ENCODE data around the gene ETFB. TPM values are rescaled to one million over a fixed set of nuclear protein-coding genes. Genes with fewer than 3 reads are reported as not detected.

The ETFB gene
- total RNA-seq, 1 experiment from 2014 or later = 114 TPM

DNA sequence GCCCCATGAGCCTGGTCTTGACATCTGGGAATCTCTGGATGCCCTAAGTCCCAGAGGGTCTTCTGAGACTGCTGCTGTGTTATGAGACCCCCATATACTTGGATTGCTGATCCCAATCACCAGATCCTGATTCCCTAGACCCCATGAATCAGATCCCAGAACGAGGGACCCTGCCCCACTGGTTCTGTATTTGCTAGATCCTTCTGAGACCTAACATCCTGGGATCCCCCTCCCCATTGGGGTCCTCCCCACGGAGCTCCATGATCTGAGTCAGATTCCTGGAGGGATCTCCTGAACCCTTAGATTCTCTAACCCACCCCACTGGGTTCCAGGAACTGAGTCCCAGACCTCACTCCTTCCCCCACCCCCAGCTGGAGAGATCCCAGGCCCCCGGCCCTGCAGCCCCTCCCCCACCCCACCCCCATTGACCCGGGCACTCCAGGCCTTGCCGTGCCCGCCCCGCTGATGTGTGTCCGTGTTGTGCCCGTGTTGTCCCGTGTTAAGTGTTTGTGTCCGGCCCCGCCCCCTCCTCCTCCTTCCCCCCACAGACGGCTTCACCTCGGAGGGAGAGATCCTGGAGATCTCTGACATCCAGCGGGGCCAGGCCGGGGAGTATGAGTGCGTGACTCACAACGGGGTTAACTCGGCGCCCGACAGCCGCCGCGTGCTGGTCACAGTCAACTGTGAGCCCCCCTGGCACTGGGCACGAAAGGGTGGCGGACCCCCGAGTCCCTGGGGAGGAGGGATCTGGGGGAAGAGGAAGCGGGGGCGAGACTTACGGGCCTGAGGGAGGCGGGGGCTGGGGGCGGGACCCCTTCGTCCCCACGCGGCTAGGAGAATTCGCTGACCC is 39.7 kb downstream of the ETFB start:
- H3K4me1 Mint-ChIP-seq (ENCODE audit: insufficient read depth, unreplicated experiment) = no peaks in the 10 kb centered on the region
- BruUV-seq (replicated peaks) = no TSS peak
- ChIA-PET CTCF (interaction anchor here (1.5 kb wide), 1 partner anchor 12 kb away, joined by 3 read pairs; no protein-coding TSS in a partner anchor), POLR2A (interaction anchor here (0.7 kb wide), 1 partner anchor 473 kb away, joined by 3 read pairs; no protein-coding TSS in a partner anchor)
- TF ChIP-seq CTCF (IDR thresholded peaks at IDR 0.05; ENCODE audit: unreplicated experiment) = no peak
- H3K9me3 Mint-ChIP-seq (ENCODE audit: unreplicated experiment) = peaks cover 44% of the 10 kb centered on the region
- H3K4me3 Mint-ChIP-seq (ENCODE audit: unreplicated experiment) = no peak overlapping the region
- no peaks in the 10 kb centered on the region for H3K27me3 Mint-ChIP-seq (ENCODE audit: insufficient read depth, unreplicated experiment)
- DNase-seq (ENCODE audit: unreplicated experiment) = no peak
- H3K36me3 Mint-ChIP-seq (ENCODE audit: insufficient read depth, unreplicated experiment) = peaks cover 15% of the 10 kb centered on the region
- intact Hi-C loops (cut with micrococcal nuclease) = no loop called here
- no peak overlapping the region for H3K27ac Mint-ChIP-seq (ENCODE audit: low read depth, unreplicated experiment)

DNA sequence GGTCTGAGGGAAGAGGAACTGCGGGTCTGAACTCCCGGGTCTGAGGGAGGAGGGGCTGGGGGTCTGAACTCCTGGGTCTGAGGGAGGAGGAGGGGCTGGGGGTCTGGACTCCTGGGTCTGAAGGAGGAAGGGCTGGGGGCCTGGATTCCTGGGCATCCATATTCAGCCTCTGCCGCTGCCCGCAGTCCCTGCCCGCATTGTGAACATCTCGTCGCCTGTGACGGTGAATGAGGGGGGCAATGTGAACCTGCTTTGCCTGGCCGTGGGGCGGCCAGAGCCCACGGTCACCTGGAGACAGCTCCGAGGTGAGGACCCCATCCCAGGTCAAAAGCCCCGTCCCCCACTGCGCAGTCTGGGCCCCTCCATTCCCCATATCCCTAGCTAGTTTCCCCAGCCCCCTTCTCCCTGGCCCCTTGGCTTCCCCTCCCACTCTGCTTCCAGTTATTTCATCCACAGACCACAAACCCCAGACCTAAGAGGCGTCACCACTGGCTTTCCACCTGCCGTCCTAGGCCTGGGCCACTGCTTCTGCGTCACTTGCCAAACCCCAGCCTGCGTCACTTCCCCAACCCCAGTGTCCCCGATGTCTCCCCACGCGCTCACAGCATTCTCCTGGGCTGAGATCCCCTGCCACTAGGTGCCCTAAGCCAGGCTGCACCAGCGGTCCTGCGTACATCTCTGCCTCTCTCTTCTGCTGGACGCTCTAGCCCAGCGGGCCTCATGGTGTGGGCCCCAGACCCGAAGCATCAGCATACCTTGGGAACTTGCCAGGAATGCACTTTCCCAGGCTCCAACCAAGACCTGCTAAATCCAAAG is 40.8 kb downstream of the ETFB start:
- intact Hi-C loops (cut with micrococcal nuclease) = no loop called here
- Mint-ChIP-seq H3K27ac (ENCODE audit: low read depth, unreplicated experiment) (no peak overlapping the region), H3K9me3 (ENCODE audit: unreplicated experiment) (peaks cover 40% of the 10 kb centered on the region), H3K27me3 (ENCODE audit: insufficient read depth, unreplicated experiment) (no peaks in the 10 kb centered on the region), H3K4me1 (ENCODE audit: insufficient read depth, unreplicated experiment) (no peaks in the 10 kb centered on the region), H3K4me3 (ENCODE audit: unreplicated experiment) (no peak overlapping the region), H3K36me3 (ENCODE audit: insufficient read depth, unreplicated experiment) (peaks cover 15% of the 10 kb centered on the region)
- TF ChIP-seq CTCF (IDR thresholded peaks at IDR 0.05; ENCODE audit: unreplicated experiment) = no peak
- CTCF ChIA-PET = interaction anchor here (0.6 to 1.5 kb wide), 2 partner anchors 13 to 363 kb away, joined by 3 read pairs; no protein-coding TSS in a partner anchor
- POLR2A ChIA-PET = no interaction called here
- BruUV-seq (replicated peaks) = no TSS peak
- DNase-seq (ENCODE audit: unreplicated experiment) = no peak

GRCh38 chr19:51324167-51324481 is 42.1 kb downstream of the ETFB start:
- Mint-ChIP-seq H3K4me3 (ENCODE audit: unreplicated experiment) (no peak overlapping the region), H3K4me1 (ENCODE audit: insufficient read depth, unreplicated experiment) (no peaks in the 10 kb centered on the region), H3K27ac (ENCODE audit: low read depth, unreplicated experiment) (no peak overlapping the region), H3K36me3 (ENCODE audit: insufficient read depth, unreplicated experiment) (peaks cover 8% of the 10 kb centered on the region), H3K27me3 (ENCODE audit: insufficient read depth, unreplicated experiment) (no peaks in the 10 kb centered on the region), H3K9me3 (ENCODE audit: unreplicated experiment) (peaks cover 38% of the 10 kb centered on the region)
- ChIA-PET CTCF (no interaction called here), POLR2A (no interaction called here)
- intact Hi-C loops (cut with micrococcal nuclease) = no loop called here
- no peak for TF ChIP-seq CTCF (IDR thresholded peaks at IDR 0.05; ENCODE audit: unreplicated experiment)
- no peak for DNase-seq (ENCODE audit: unreplicated experiment)
- no TSS peak for BruUV-seq (replicated peaks)

DNA sequence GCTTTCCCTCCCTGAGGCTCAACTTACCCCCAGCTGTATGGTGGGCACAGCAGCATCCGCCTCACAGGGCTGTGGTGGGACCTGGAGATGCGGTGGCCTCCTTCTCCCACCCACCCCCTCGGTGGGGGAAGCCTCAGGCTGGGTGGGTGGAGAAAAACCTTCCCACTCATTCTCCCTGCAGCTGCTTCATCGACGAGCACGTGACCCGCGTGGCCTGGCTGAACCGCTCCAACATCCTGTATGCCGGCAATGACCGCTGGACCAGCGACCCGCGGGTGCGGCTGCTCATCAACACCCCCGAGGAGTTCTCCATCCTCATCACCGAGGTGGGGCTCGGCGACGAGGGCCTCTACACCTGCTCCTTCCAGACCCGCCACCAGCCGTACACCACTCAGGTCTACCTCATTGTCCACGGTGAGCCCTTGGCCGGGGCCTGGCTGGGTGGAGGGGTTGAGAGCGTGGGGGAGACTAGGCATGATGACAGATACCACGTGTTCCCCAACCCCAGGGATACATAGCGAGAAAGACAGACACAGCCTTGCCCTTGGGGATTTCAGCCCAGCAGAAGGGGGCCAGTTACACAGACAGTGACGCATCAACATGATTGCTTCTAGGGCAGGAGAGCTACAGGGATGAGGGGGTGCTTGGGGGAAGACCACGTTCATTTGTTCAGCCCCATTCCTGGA is 42.6 kb downstream of the ETFB start:
- ChIA-PET POLR2A (no interaction called here), CTCF (no interaction called here)
- Mint-ChIP-seq H3K4me1 (ENCODE audit: insufficient read depth, unreplicated experiment) (no peaks in the 10 kb centered on the region), H3K4me3 (ENCODE audit: unreplicated experiment) (no peak overlapping the region), H3K36me3 (ENCODE audit: insufficient read depth, unreplicated experiment) (peaks cover 8% of the 10 kb centered on the region), H3K27me3 (ENCODE audit: insufficient read depth, unreplicated experiment) (no peaks in the 10 kb centered on the region), H3K27ac (ENCODE audit: low read depth, unreplicated experiment) (no peak overlapping the region), H3K9me3 (ENCODE audit: unreplicated experiment) (peaks cover 39% of the 10 kb centered on the region)
- no peak for DNase-seq (ENCODE audit: unreplicated experiment)
- no peak for TF ChIP-seq CTCF (IDR thresholded peaks at IDR 0.05; ENCODE audit: unreplicated experiment)
- BruUV-seq (replicated peaks) = no TSS peak
- intact Hi-C loops (cut with micrococcal nuclease) = no loop called here
